ENCODE data around the gene PNN. TPM values are rescaled to one million over a fixed set of nuclear protein-coding genes. Genes with fewer than 3 reads are reported as not detected.
"Not testable (repeated sequence)": the region's sequence is repeated elsewhere in the genome, so short reads cannot be mapped to it uniquely, and the experiment has no call there.

The PNN gene
- total RNA-seq, 1 donor from 2014 or later = 95.7 TPM

DNA sequence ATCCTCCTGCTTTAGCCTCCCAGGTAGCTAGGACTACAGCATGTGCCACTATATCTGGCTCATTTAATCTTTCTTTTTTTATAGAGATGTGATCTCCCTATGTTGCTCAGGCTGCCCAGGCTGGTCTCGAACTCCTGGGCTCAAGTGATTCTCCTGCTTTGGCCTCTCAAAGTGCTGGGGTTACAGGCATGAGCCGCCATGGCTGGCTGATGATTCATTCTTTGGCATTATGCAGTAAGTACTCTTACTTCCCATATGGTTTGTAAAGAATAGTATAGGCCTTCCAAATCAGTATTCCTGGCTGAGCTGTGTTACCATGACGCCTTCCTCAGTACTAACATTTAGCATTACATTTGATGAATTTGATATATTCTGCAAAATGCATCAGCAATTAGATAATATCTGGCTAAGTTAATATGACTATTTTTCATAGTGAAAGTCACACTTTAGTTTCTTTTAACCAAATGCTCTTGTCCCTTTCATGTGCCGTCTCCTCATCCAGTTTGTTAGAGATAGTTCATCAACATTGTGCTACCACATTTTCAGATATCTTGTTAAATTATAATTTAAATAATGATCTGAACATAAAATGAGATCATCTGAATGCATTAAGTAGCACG, 55.5 kb downstream of the PNN start:
- no peaks in the 10 kb centered on the region for H3K4me1 Mint-ChIP-seq (ENCODE audit: unreplicated experiment)
- no peaks in the 10 kb centered on the region for H3K27me3 Mint-ChIP-seq
- H3K4me3 Mint-ChIP-seq = no peak overlapping the region
- TF ChIP-seq CTCF (conservative IDR thresholded peaks at IDR 0.05) = no peak
- DNase-seq (ENCODE audit: extremely low spot score, unreplicated experiment) = no peak
- no peaks in the 10 kb centered on the region for H3K36me3 Mint-ChIP-seq
- no peaks in the 10 kb centered on the region for H3K9me3 Mint-ChIP-seq
- H3K27ac Mint-ChIP-seq = no peak overlapping the region

DNA sequence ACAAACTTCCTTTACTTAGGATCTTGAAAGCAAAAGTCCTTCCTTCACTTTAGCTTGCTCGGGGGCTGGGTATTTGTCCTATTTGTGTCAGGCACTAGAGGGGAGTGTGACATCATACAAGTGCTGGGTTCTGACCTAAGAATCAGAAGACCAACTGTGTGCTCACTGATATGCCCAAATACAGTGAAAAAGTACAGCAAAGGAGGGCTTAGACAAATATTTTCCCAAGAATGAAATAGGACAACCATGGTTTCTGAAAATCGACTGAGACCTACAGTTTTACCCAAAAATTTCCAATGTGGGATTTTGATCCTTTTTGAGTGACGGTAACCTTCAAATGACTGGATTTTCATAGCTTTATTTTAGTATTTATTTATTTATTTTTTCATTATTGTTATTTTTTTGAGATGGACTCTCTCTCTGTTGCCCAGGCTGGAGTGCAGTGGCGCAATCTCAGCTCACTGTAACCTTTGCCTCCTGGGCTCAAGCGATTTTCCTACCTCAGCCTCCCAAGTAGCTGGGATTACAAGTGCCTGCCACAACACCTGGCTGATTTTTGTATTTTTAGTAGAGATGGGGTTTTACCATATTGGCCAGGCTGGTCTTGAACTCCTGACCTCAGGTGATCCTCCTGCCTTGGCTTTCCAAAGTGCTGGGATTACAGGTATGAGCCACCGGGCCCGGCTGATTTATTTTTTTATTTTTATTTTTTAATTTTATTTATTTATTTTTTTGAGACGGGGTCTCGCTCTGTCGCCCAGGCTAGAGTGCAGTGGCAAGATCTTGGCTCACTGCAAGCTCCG, 56.9 kb downstream of the PNN start:
- not testable (repeated sequence) for H3K9me3 Mint-ChIP-seq; H3K4me1 Mint-ChIP-seq (ENCODE audit: unreplicated experiment); DNase-seq (ENCODE audit: extremely low spot score, unreplicated experiment); H3K27me3 Mint-ChIP-seq; H3K4me3 Mint-ChIP-seq; H3K36me3 Mint-ChIP-seq; H3K27ac Mint-ChIP-seq

Other genes starting within 250 kb of the PNN start
- gene SEC23A, start 72.0 kb upstream of the PNN start, total RNA-seq (ENCODE audit: low replicate concordance) = 64.0 and 84.8 TPM in 2 replicates
- 15.0 and 20.1 TPM in 2 replicates for gene GEMIN2, start 60.9 kb upstream of the PNN start, total RNA-seq (ENCODE audit: low replicate concordance)
- 19.0 and 19.5 TPM in 2 replicates for gene TRAPPC6B, start 4.9 kb upstream of the PNN start, total RNA-seq (ENCODE audit: low replicate concordance)
- gene MIA2, start 58.7 kb downstream of the PNN start, total RNA-seq (ENCODE audit: low replicate concordance) = 23.5 and 37.6 TPM in 2 replicates

All from type B pancreatic cell (in vitro differentiated cells).